Glomerular visceral epithelial cell (primary cell): ENCODE measurements around the gene SRPX2.
"Not testable (repeated sequence)": the region's sequence is repeated elsewhere in the genome, so short reads cannot be mapped to it uniquely, and the experiment has no call there.

ENCODE experiments used
- DNase-seq: peaks from one replicate; pipeline ENCODE4 v3.0.0-alpha.2; 2016; ENCODE audit errors: extremely low spot score

The SRPX2 gene

GRCh38 chrX:100700809-100701208, 56.8 kb downstream of the SRPX2 start:
- DNase-seq = no peak

- no peak for DNase-seq
These were observed 60.7 kb downstream of the SRPX2 start for GRCh38 chrX:100704581-100705203.

GRCh38 chrX:100710816-100711215, 66.8 kb downstream of the SRPX2 start:
- DNase-seq = no peak

GRCh38 chrX:100717363-100717762, 73.4 kb downstream of the SRPX2 start:
- DNase-seq = no peak

- no peak for DNase-seq
These were observed 75.1 kb downstream of the SRPX2 start for GRCh38 chrX:100719139-100719538.

GRCh38 chrX:100720301-100720700, 76.3 kb downstream of the SRPX2 start:
- no peak for DNase-seq

GRCh38 chrX:100721328-100721727, 77.3 kb downstream of the SRPX2 start:
- no peak for DNase-seq

- not testable (repeated sequence) for DNase-seq
These were observed 80.0 kb downstream of the SRPX2 start for GRCh38 chrX:100724006-100724405.
